Measurements from ENCODE around the gene CSMD2. TPM values are rescaled to one million over a fixed set of nuclear protein-coding genes. Genes with fewer than 3 reads are reported as not detected.

Gene CSMD2
- total and polyA plus RNA-seq, 2 of the 8 experiments (the other 6 are each of a cell fraction or from before 2014, with no cell fraction given) = 7.0 to 14.7 TPM

GRCh38 chr1:34108711-34109110, 56.3 kb downstream of the CSMD2 start:
- peaks cover 0 to 3% (median 0%) of the 10 kb centered on the region in 4 experiments; a peak in 1 of 7 replicates for H3K4me1 ChIP-seq (replicated peaks in 1 of 4; ENCODE audit: control insufficient read depth in 3 of 4, insufficient read depth in 4 of 4, low read length in 3 of 4)
- H3K4ac ChIP-seq (replicated peaks; ENCODE audit: insufficient read length, low read depth, low read length) = no peak overlapping the region
- H3K23me2 ChIP-seq (ENCODE audit: low read depth, low read length) = no peaks in the 10 kb centered on the region; the same call in 1 of the 2 replicates
- H4K5ac ChIP-seq (ENCODE audit: insufficient read length, low read depth, low read length) = no peak overlapping the region
- H3K23ac ChIP-seq (ENCODE audit: insufficient read length) = no peak overlapping the region
- CTCF ChIA-PET (ENCODE audit: partially characterized antibody) = interaction anchor here (1.2 kb wide), 1 partner anchor 95 kb away, joined by 3 read pairs; no protein-coding TSS in a partner anchor
- H4K20me1 ChIP-seq (replicated peaks in 1 of 2; ENCODE audit: control insufficient read depth in 1 of 2, insufficient read depth in 2 of 2, low read length in 2 of 2) = peaks cover 5 to 6% of the 10 kb centered on the region in 2 experiments
- H3K9ac ChIP-seq (replicated peaks in 1 of 4; ENCODE audit: extremely low read depth in 1 of 4, low read depth in 3 of 4, low read length in 3 of 4) = no peak overlapping the region
- H2AK5ac ChIP-seq (ENCODE audit: low read depth, low read length) = no peak overlapping the region
- H3K36me3 ChIP-seq (ENCODE audit: control insufficient read depth in 2 of 4, insufficient read depth in 4 of 4, low read length in 3 of 4) = no peaks in the 10 kb centered on the region; a peak in 1 of 8 replicates
- no peak overlapping the region for H3K4me3 ChIP-seq (ENCODE audit: extremely low read depth in 1 of 4, insufficient read depth in 2 of 4, low read depth in 3 of 4, low read length in 4 of 4)
- H2BK20ac ChIP-seq (ENCODE audit: low read length) = no peak overlapping the region
- H3K56ac ChIP-seq (replicated peaks; ENCODE audit: insufficient read length, low read depth, low read length) = no peak overlapping the region
- H2BK15ac ChIP-seq (ENCODE audit: low read length) = no peak overlapping the region
- DNase-seq (ENCODE audit: low read depth in 1 of 2, low spot score in 2 of 2) = no peak
- H4K91ac ChIP-seq (replicated peaks; ENCODE audit: insufficient read length, low read length) = no peak overlapping the region
- no peak overlapping the region for H2BK12ac ChIP-seq (ENCODE audit: low read depth, low read length)
- H3K79me1 ChIP-seq (ENCODE audit: low read depth, low read length) = peaks cover 11% of the 10 kb centered on the region
- no peak overlapping the region for H3K27ac ChIP-seq (ENCODE audit: low read depth, low read length)
- H3K14ac ChIP-seq (ENCODE audit: insufficient read length) = no peak overlapping the region
- H3K18ac ChIP-seq (ENCODE audit: extremely low read depth, low read length) = no peak overlapping the region
- H2BK120ac ChIP-seq (replicated peaks; ENCODE audit: low read depth, low read length) = no peak overlapping the region
- H3K27me3 ChIP-seq (replicated peaks in 1 of 4; ENCODE audit: control insufficient read depth in 3 of 4, extremely low read depth in 1 of 4, insufficient read depth in 3 of 4, low read length in 3 of 4) = no peaks in the 10 kb centered on the region
- POLR2A ChIA-PET (ENCODE audit: partially characterized antibody) = no interaction called here
- H4K8ac ChIP-seq (ENCODE audit: extremely low read depth, insufficient read depth, low read length) = no peak overlapping the region
- H3K4me2 ChIP-seq (ENCODE audit: insufficient read depth in 1 of 2, low read depth in 2 of 2, low read length in 2 of 2) = no peak overlapping the region
- no peaks in the 10 kb centered on the region for H3K9me3 ChIP-seq (ENCODE audit: insufficient read depth in 2 of 2, low read depth in 1 of 2, low read length in 1 of 2)
- H3K79me2 ChIP-seq (ENCODE audit: control insufficient read depth in 1 of 2, insufficient read depth in 2 of 2, low read length in 2 of 2) = peaks cover 3 to 62% of the 10 kb centered on the region in 2 experiments; a peak in 2 of 4 replicates
- no peak overlapping the region for H2AFZ ChIP-seq (ENCODE audit: low read length)
- 100% methylated on average over 3 of the region's 3 CpGs; no CpG with 5 or more reads in 1 of the 2 experiments for WGBS, 2 experiments (ENCODE audit: extremely low coverage in 1 of 2, insufficient coverage in 1 of 2, insufficient read length in 1 of 2, insufficient replicate concordance in 2 of 2, low coverage in 1 of 2, low lambda C conversion rate in 2 of 2, missing lambda C conversion rate in 1 of 2)
- no peak for FAIRE-seq
- no peak overlapping the region for H2BK5ac ChIP-seq (ENCODE audit: low read depth, low read length)
- TF ChIP-seq TAF7 (optimal IDR thresholded peaks at IDR 0.05; ENCODE audit: borderline replicate concordance, low read depth, low read length) (no peak), HDAC2 (IDR thresholded peaks at IDR 0.05; ENCODE audit: borderline replicate concordance in 1 of 2, low read depth in 2 of 2, low read length in 2 of 2) (no peak), NRF1 (IDR thresholded peaks at IDR 0.05; ENCODE audit: low read depth, low read length) (no peak), SRF (IDR thresholded peaks at IDR 0.05; ENCODE audit: low read depth, low read length) (no peak), POLR2AphosphoS5 (IDR thresholded peaks at IDR 0.05; ENCODE audit: low read depth, low read length) (no peak), KDM5A (IDR thresholded peaks at IDR 0.05; ENCODE audit: low read length) (no peak), TEAD4 (IDR thresholded peaks at IDR 0.05; ENCODE audit: low read depth, low read length) (no peak), SIX5 (IDR thresholded peaks at IDR 0.05; ENCODE audit: low read depth, low read length) (no peak), GABPA (IDR thresholded peaks at IDR 0.05; ENCODE audit: borderline replicate concordance, insufficient read depth, low read length) (no peak), SP2 (IDR thresholded peaks at IDR 0.05; ENCODE audit: low read length) (no peak), SUZ12 (IDR thresholded peaks at IDR 0.05; ENCODE audit: low read length) (no peak), EGR1 (IDR thresholded peaks at IDR 0.05; ENCODE audit: borderline replicate concordance, low read depth, low read length) (no peak), CEBPB (IDR thresholded peaks at IDR 0.05; ENCODE audit: low read depth, low read length) (no peak), PHF8 (conservative IDR thresholded peaks at IDR 0.05; ENCODE audit: low read depth, low read length) (no peak), SIRT6 (IDR thresholded peaks at IDR 0.05; ENCODE audit: low read length) (no peak), SP1 (IDR thresholded peaks at IDR 0.05; ENCODE audit: low read depth, low read length) (no peak)
